Measurements from ENCODE around the gene ANKS3.

GRCh38 chr16:4692460-4693295 is 41.4 kb downstream of the ANKS3 start:
- TF ChIP-seq CTCF (conservative IDR thresholded peaks at IDR 0.05 in 1 of 2, IDR thresholded peaks at IDR 0.05 in 1 of 2; ENCODE audit: extremely low read depth in 1 of 2, insufficient read depth in 1 of 2, low read depth in 1 of 2, low read length in 2 of 2) (no peak), EZH2 (IDR thresholded peaks at IDR 0.05; ENCODE audit: borderline replicate concordance, low read length) (no peak)

Data from mammary epithelial cell (primary cell).